Measurements from ENCODE around the gene KCND3. TPM values are rescaled to one million over a fixed set of nuclear protein-coding genes. Genes with fewer than 3 reads are reported as not detected.

Gene KCND3
- total and polyA plus RNA-seq, 5 donors = 11.4 to 30.4 (median 26.9) TPM

GRCh38 chr1:111776391-111776790 is 213.1 kb downstream of the KCND3 start:
- WGBS = 54% methylated on average over 2 of the region's 2 CpGs
- Histone ChIP-seq H3K9me3 (ENCODE audit: control insufficient read depth, low read length) (no peaks in the 10 kb centered on the region), H3K4me3 (ENCODE audit: low read length) (no peak overlapping the region), H3K27ac (ENCODE audit: low read length) (no peak overlapping the region), H3K27me3 (ENCODE audit: control insufficient read depth, insufficient read depth) (no peaks in the 10 kb centered on the region), H3K4me1 (ENCODE audit: control insufficient read depth, insufficient read depth, low read length) (no peaks in the 10 kb centered on the region)
- ATAC-seq (no peak), DNase-seq (no peak)
- intact Hi-C loops (cut with DNase I) = no loop called here

- no peaks in the 10 kb centered on the region for H3K27me3 ChIP-seq (ENCODE audit: control insufficient read depth, insufficient read depth)
- ATAC-seq (no peak), DNase-seq (no peak)
- intact Hi-C loops (cut with DNase I) = no loop called here
- H3K4me1 ChIP-seq (ENCODE audit: control insufficient read depth, insufficient read depth, low read length) = no peaks in the 10 kb centered on the region
- no peaks in the 10 kb centered on the region for H3K9me3 ChIP-seq (ENCODE audit: control insufficient read depth, low read length)
- WGBS = 53% methylated on average over 9 of the region's 9 CpGs
- no peak overlapping the region for H3K27ac ChIP-seq (ENCODE audit: low read length)
- no peak overlapping the region for H3K4me3 ChIP-seq (ENCODE audit: low read length)
Observed at GRCh38 chr1:111775966-111776365, 213.5 kb downstream of the KCND3 start.

GRCh38 chr1:111770916-111771315 is 218.6 kb downstream of the KCND3 start:
- 72% methylated on average over 4 of the region's 4 CpGs for WGBS
- H3K27me3 ChIP-seq (ENCODE audit: control insufficient read depth, insufficient read depth) = no peaks in the 10 kb centered on the region
- intact Hi-C loops (cut with DNase I) = no loop called here
- no peak for ATAC-seq
- H3K27ac ChIP-seq (ENCODE audit: low read length) = no peak overlapping the region
- no peak overlapping the region for H3K4me3 ChIP-seq (ENCODE audit: low read length)
- no peaks in the 10 kb centered on the region for H3K9me3 ChIP-seq (ENCODE audit: control insufficient read depth, low read length)
- no peaks in the 10 kb centered on the region for H3K4me1 ChIP-seq (ENCODE audit: control insufficient read depth, insufficient read depth, low read length)
- DNase-seq = no peak

GRCh38 chr1:111769517-111770146 is 219.8 kb downstream of the KCND3 start:
- Histone ChIP-seq H3K27ac (ENCODE audit: low read length) (no peak overlapping the region), H3K4me3 (ENCODE audit: low read length) (no peak overlapping the region), H3K9me3 (ENCODE audit: control insufficient read depth, low read length) (no peaks in the 10 kb centered on the region), H3K27me3 (ENCODE audit: control insufficient read depth, insufficient read depth) (no peaks in the 10 kb centered on the region), H3K4me1 (ENCODE audit: control insufficient read depth, insufficient read depth, low read length) (no peaks in the 10 kb centered on the region)
- intact Hi-C loops (cut with DNase I) = loop anchor here (5.0 to 10.0 kb wide), 4 partner anchors 55 to 542 kb away; partner anchors contain the start of gene CHI3L2 (in 1 of the 4)
- DNase-seq (no peak), ATAC-seq (peak; percentile 63 to 67)
- 32% methylated on average over 6 of the region's 6 CpGs for WGBS

- intact Hi-C loops (cut with DNase I) = loop anchor here (5.0 to 10.0 kb wide), 4 partner anchors 54 to 541 kb away; partner anchors contain the start of gene CHI3L2 (in 1 of the 4)
- ATAC-seq = no peak
- no peak for DNase-seq
- no peaks in the 10 kb centered on the region for H3K9me3 ChIP-seq (ENCODE audit: control insufficient read depth, low read length)
- H3K4me1 ChIP-seq (ENCODE audit: control insufficient read depth, insufficient read depth, low read length) = no peaks in the 10 kb centered on the region
- H3K27ac ChIP-seq (ENCODE audit: low read length) = no peak overlapping the region
- no peaks in the 10 kb centered on the region for H3K27me3 ChIP-seq (ENCODE audit: control insufficient read depth, insufficient read depth)
- no peak overlapping the region for H3K4me3 ChIP-seq (ENCODE audit: low read length)
Observed at GRCh38 chr1:111768625-111769024, 220.8 kb downstream of the KCND3 start.

- DNase-seq (no peak), ATAC-seq (no peak)
- no peak overlapping the region for H3K4me3 ChIP-seq (ENCODE audit: low read length)
- intact Hi-C loops (cut with DNase I) = loop anchor here (5.0 to 10.0 kb wide), 4 partner anchors 53 to 541 kb away; partner anchors contain the start of gene CHI3L2 (in 1 of the 4)
- no peaks in the 10 kb centered on the region for H3K4me1 ChIP-seq (ENCODE audit: control insufficient read depth, insufficient read depth, low read length)
- H3K9me3 ChIP-seq (ENCODE audit: control insufficient read depth, low read length) = no peaks in the 10 kb centered on the region
- H3K27me3 ChIP-seq (ENCODE audit: control insufficient read depth, insufficient read depth) = no peaks in the 10 kb centered on the region
- H3K27ac ChIP-seq (ENCODE audit: low read length) = no peak overlapping the region
Observed at GRCh38 chr1:111768023-111768422, 221.4 kb downstream of the KCND3 start.

- DNase-seq = no peak
- no peaks in the 10 kb centered on the region for H3K27me3 ChIP-seq (ENCODE audit: control insufficient read depth, insufficient read depth)
- H3K4me3 ChIP-seq (ENCODE audit: low read length) = no peak overlapping the region
- no peak for ATAC-seq
- 97% methylated on average over 2 of the region's 2 CpGs for WGBS
- no peak overlapping the region for H3K27ac ChIP-seq (ENCODE audit: low read length)
- H3K4me1 ChIP-seq (ENCODE audit: control insufficient read depth, insufficient read depth, low read length) = no peaks in the 10 kb centered on the region
- intact Hi-C loops (cut with DNase I) = loop anchor here in 2 of 4 donors (10.0 kb wide), 2 partner anchors 48 to 278 kb away; no protein-coding TSS in a partner anchor
- H3K9me3 ChIP-seq (ENCODE audit: control insufficient read depth, low read length) = no peaks in the 10 kb centered on the region
Observed at GRCh38 chr1:111762332-111762731, 227.1 kb downstream of the KCND3 start.

GRCh38 chr1:111761717-111762116 is 227.8 kb downstream of the KCND3 start:
- Histone ChIP-seq H3K4me1 (ENCODE audit: control insufficient read depth, insufficient read depth, low read length) (no peaks in the 10 kb centered on the region), H3K9me3 (ENCODE audit: control insufficient read depth, low read length) (no peaks in the 10 kb centered on the region), H3K4me3 (ENCODE audit: low read length) (no peak overlapping the region), H3K27me3 (ENCODE audit: control insufficient read depth, insufficient read depth) (no peaks in the 10 kb centered on the region), H3K27ac (ENCODE audit: low read length) (no peak overlapping the region)
- intact Hi-C loops (cut with DNase I) = loop anchor here in 2 of 4 donors (10.0 kb wide), 2 partner anchors 47 to 277 kb away; no protein-coding TSS in a partner anchor
- DNase-seq (no peak), ATAC-seq (no peak)
- 91% methylated on average over 2 of the region's 2 CpGs for WGBS

GRCh38 chr1:111758373-111758772 is 231.1 kb downstream of the KCND3 start:
- Histone ChIP-seq H3K9me3 (ENCODE audit: control insufficient read depth, low read length) (no peaks in the 10 kb centered on the region), H3K4me1 (ENCODE audit: control insufficient read depth, insufficient read depth, low read length) (no peaks in the 10 kb centered on the region), H3K4me3 (ENCODE audit: low read length) (no peak overlapping the region), H3K27me3 (ENCODE audit: control insufficient read depth, insufficient read depth) (no peaks in the 10 kb centered on the region), H3K27ac (ENCODE audit: low read length) (no peak overlapping the region)
- 58% methylated on average over 2 of the region's 2 CpGs for WGBS
- intact Hi-C loops (cut with DNase I) = loop anchor here in 1 of 4 donors (10.0 kb wide), 1 partner anchor 274 kb away; no protein-coding TSS in a partner anchor
- no peak for ATAC-seq
- no peak for DNase-seq

GRCh38 chr1:111756124-111756513 is 233.3 kb downstream of the KCND3 start:
- under 1% methylated on average over 35 of the region's 35 CpGs for WGBS
- Histone ChIP-seq H3K9me3 (ENCODE audit: control insufficient read depth, low read length) (no peaks in the 10 kb centered on the region), H3K27ac (ENCODE audit: low read length) (no peak overlapping the region), H3K4me1 (ENCODE audit: control insufficient read depth, insufficient read depth, low read length) (no peaks in the 10 kb centered on the region), H3K4me3 (ENCODE audit: low read length) (peak overlapping the region; percentile 63), H3K27me3 (ENCODE audit: control insufficient read depth, insufficient read depth) (no peaks in the 10 kb centered on the region)
- ATAC-seq (peak in 1 of 2 donors; percentile 59), DNase-seq (no peak)
- intact Hi-C loops (cut with DNase I) = loop anchor here in 1 of 4 donors (10.0 kb wide), 1 partner anchor 271 kb away; no protein-coding TSS in a partner anchor

- Histone ChIP-seq H3K9me3 (ENCODE audit: control insufficient read depth, low read length) (no peaks in the 10 kb centered on the region), H3K4me1 (ENCODE audit: control insufficient read depth, insufficient read depth, low read length) (no peaks in the 10 kb centered on the region), H3K4me3 (ENCODE audit: low read length) (peak within 1 kb of the TSS; percentile 63), H3K27me3 (ENCODE audit: control insufficient read depth, insufficient read depth) (no peaks in the 10 kb centered on the region), H3K27ac (ENCODE audit: low read length) (peak within 1 kb of the TSS; percentile 88)
- ATAC-seq (peak; percentile 97 to 98), DNase-seq (peak; percentile 93 to 97 (median 97))
- WGBS = under 1% methylated on average over 67 of the region's 67 CpGs
- intact Hi-C loops (cut with DNase I) = loop anchor here in 1 of 4 donors (10.0 kb wide), 1 partner anchor 271 kb away; no protein-coding TSS in a partner anchor
Observed at GRCh38 chr1:111755331-111756123, 233.9 kb downstream of the KCND3 start, which contains the start of gene DDX20. DDX20 (plus strand) TSS chr1:111755901; CDS start chr1:111755925, 24 bp downstream.
